H1 (cell line): ENCODE results near the gene ENOX2. TPM values are rescaled to one million over a fixed set of nuclear protein-coding genes. Genes with fewer than 3 reads are reported as not detected.

Source experiments
- BRCA1 ChIP-seq: IDR thresholded peaks from 2 replicates; pipeline ENCODE4 v1.6.1; 2012; ENCODE audit warnings: low read depth, low read length, improper control_type of control experiment
- POLR2AphosphoS5 ChIP-seq: IDR thresholded peaks from 2 replicates; pipeline ENCODE4 v1.6.1; 2011; ENCODE audit warnings: low read depth, low read length
- polyA plus RNA-seq, 7 experiments: library from polyadenylated mRNA; depleted of rRNA in 3 of 7; stranded (reverse) in 5 of 7; unstranded in 2 of 7; fragments of >200 nt in 5 of 7; fragments of 200-250 nt in 2 of 7; gene quantifications; 1 replicate in 5 of 7; 2 replicates in 1 of 7; 4 replicates in 1 of 7; pipeline versions ENCODE4 v1.2.1 to v1.2.3, GENCODE V29; 2011 to 2013; ENCODE audit warnings: missing spikeins in 2 of 7, mixed read lengths in 2 of 7
- total RNA-seq: library from RNA; stranded (reverse); fragmentation: NEBNext Ultra II Directional; extraction: Animal tissue kit (Norgen Biotek cat#: 25700); gene quantifications from 2 replicates; pipeline ENCODE4 v1.2.1, GENCODE V29; 2021

The ENOX2 gene
- total and polyA plus RNA-seq, 2 of the 8 experiments (the other 6 are each of a cell fraction or from before 2014, with no cell fraction given): 4.5 to 12.3 TPM

- no peak for TF ChIP-seq BRCA1
- TF ChIP-seq POLR2AphosphoS5: no peak
- TF ChIP-seq, all 59 proteins: peak for 0
These were observed 202.4 kb downstream of the ENOX2 start (continued) for GRCh38 chrX:130700629-130701028.
